Peyer's patch (tissue), 4 donors: ENCODE data around the gene NOXO1. TPM values are rescaled to one million over a fixed set of nuclear protein-coding genes. Genes with fewer than 3 reads are reported as not detected.
"Not testable (repeated sequence)": the region's sequence is repeated elsewhere in the genome, so short reads cannot be mapped to it uniquely, and the experiment has no call there.

Source experiments
- DNase-seq, 3 donors: peaks; one replicate each; pipeline ENCODE4 v3.0.0-alpha.2; 2017 to 2019
- H3K27ac ChIP-seq, 4 donors: fragments of 200-600 bp; sonication (generic); one replicate each; pipeline ENCODE4 v1.5.1; 2016 to 2019
- H3K27me3 ChIP-seq, 2 donors: fragments of 200-600 bp; sonication (generic); one replicate each; pipeline ENCODE4 v1.5.1; 2019
- H3K36me3 ChIP-seq, 3 donors: fragments of 200-600 bp; sonication (generic); one replicate each; pipeline ENCODE4 v1.5.1; 2016 to 2019
- H3K4me1 ChIP-seq, 4 donors: fragments of 200-600 bp; sonication (generic); one replicate each; pipeline ENCODE4 v1.5.1; 2016 to 2019
- H3K4me3 ChIP-seq, 4 donors: fragments of 200-600 bp; sonication (generic); 1 replicate in 3 of 4; 2 replicates in 1 of 4; pipeline ENCODE4 v1.5.1; 2016 to 2019; ENCODE audit warnings: mild to moderate bottlenecking in 1 of 4
- H3K9me3 ChIP-seq, 4 donors: fragments of 200-600 bp; sonication (generic); one replicate each; pipeline ENCODE4 v1.5.1; 2016 to 2019; ENCODE audit warnings: mild to moderate bottlenecking in 1 of 4
- CTCF ChIP-seq, 6 experiments: fragments of 450-650 bp in 4 of 6; fragments of 200-600 bp in 2 of 6; sonication (generic) in 1 of 6; IDR thresholded peaks; one replicate each; pipeline ENCODE4 v1.5.1; 2017 to 2019; ENCODE audit warnings: antibody characterized with exemption in 6 of 6, mild to moderate bottlenecking in 3 of 6, moderate library complexity in 1 of 6
- POLR2A ChIP-seq, 2 donors: fragments of 450-650 bp; IDR thresholded peaks; one replicate each; pipeline ENCODE4 v1.5.1; 2017; ENCODE audit warnings: antibody characterized with exemption in 2 of 2, mild to moderate bottlenecking in 2 of 2, moderate library complexity in 2 of 2
- total RNA-seq, 4 donors: library from RNA; depleted of rRNA; stranded (reverse); fragments of >200 nt; gene quantifications; one replicate each; pipeline ENCODE4 v1.1.0, GENCODE V29; 2016

Gene NOXO1
- total RNA-seq, 4 donors from 2014 or later: 8.6 to 23.1 (median 11.3) TPM

- Histone ChIP-seq H3K4me3 (peak overlapping the region in 3 of 4 donors; percentile 79 to 86 (median 82)), H3K27ac (peak overlapping the region in 3 of 4 donors; percentile 2 to 89 (median 3)), H3K4me1 (peaks cover 3 to 34% (median 23%) of the 10 kb centered on the region in 4 donors), H3K36me3 (peaks cover 0 to 25% (median 0%) of the 10 kb centered on the region in 3 donors), H3K27me3 (no peaks in the 10 kb centered on the region), H3K9me3 (no peaks in the 10 kb centered on the region)
- TF ChIP-seq CTCF (IDR thresholded peaks at IDR 0.05) (no peak), POLR2A (IDR thresholded peaks at IDR 0.05) (no peak)
- DNase-seq: no peak
Observed at GRCh38 chr16:1960665-1961630, 20.3 kb downstream of the NOXO1 start.

- Histone ChIP-seq H3K27ac (peak within 1 kb of the TSS; percentile 84 to 89 (median 88)), H3K27me3 (no peaks in the 10 kb centered on the region), H3K4me3 (peak within 1 kb of the TSS; percentile 79 to 86 (median 80)), H3K9me3 (no peaks in the 10 kb centered on the region), H3K36me3 (peaks cover 0 to 25% (median 0%) of the 10 kb centered on the region in 3 donors), H3K4me1 (peaks cover 0 to 27% (median 19%) of the 10 kb centered on the region in 4 donors)
- peak; percentile 64 to 82 (median 78) for TF ChIP-seq CTCF (IDR thresholded peaks at IDR 0.05)
- TF ChIP-seq POLR2A (IDR thresholded peaks at IDR 0.05): peak; percentile 93 to 98
- peak; percentile 88 to 97 (median 97) for DNase-seq
Observed at GRCh38 chr16:1959269-1960039, 21.8 kb downstream of the NOXO1 start, which contains the start of gene NDUFB10. NDUFB10 (plus strand) TSS chr16:1959538; CDS start chr16:1959625, 87 bp downstream.

- Histone ChIP-seq H3K4me1 (peaks cover 0 to 27% (median 19%) of the 10 kb centered on the region in 4 donors), H3K9me3 (no peaks in the 10 kb centered on the region), H3K27me3 (no peaks in the 10 kb centered on the region), H3K4me3 (peak overlapping the region; percentile 79 to 86 (median 80)), H3K27ac (peak overlapping the region in 3 of 4 donors; percentile 20 to 89 (median 84)), H3K36me3 (peaks cover 0 to 25% (median 0%) of the 10 kb centered on the region in 3 donors)
- no peak for DNase-seq
- TF ChIP-seq CTCF (IDR thresholded peaks at IDR 0.05) (no peak), POLR2A (IDR thresholded peaks at IDR 0.05) (no peak)
Observed at GRCh38 chr16:1958715-1959268, 22.5 kb downstream of the NOXO1 start.

- H3K27me3 ChIP-seq, H3K27ac ChIP-seq, DNase-seq, H3K4me3 ChIP-seq, H3K9me3 ChIP-seq: not testable (repeated sequence)
- peaks cover 0 to 24% (median 0%) of the 10 kb centered on the region in 3 donors for H3K36me3 ChIP-seq
- peaks cover 0 to 27% (median 18%) of the 10 kb centered on the region in 4 donors for H3K4me1 ChIP-seq
Observed at GRCh38 chr16:1958143-1958491, 23.2 kb downstream of the NOXO1 start.

- Histone ChIP-seq H3K4me1 (peaks cover 0 to 22% (median 16%) of the 10 kb centered on the region in 4 donors), H3K36me3 (peaks cover 0 to 19% (median 0%) of the 10 kb centered on the region in 3 donors)
- not testable (repeated sequence) for DNase-seq, H3K4me3 ChIP-seq, H3K27me3 ChIP-seq, H3K27ac ChIP-seq, H3K9me3 ChIP-seq
Observed at GRCh38 chr16:1957434-1958142, 23.7 kb downstream of the NOXO1 start.

- Histone ChIP-seq H3K27me3 (no peaks in the 10 kb centered on the region), H3K27ac (no peak overlapping the region), H3K4me3 (no peak overlapping the region), H3K4me1 (peaks cover 0 to under 1% (median under 1%) of the 10 kb centered on the region in 4 donors), H3K36me3 (no peaks in the 10 kb centered on the region), H3K9me3 (no peaks in the 10 kb centered on the region)
- TF ChIP-seq POLR2A (IDR thresholded peaks at IDR 0.05) (no peak), CTCF (IDR thresholded peaks at IDR 0.05) (no peak)
- DNase-seq: no peak
Observed at GRCh38 chr16:1953734-1954133, 27.5 kb downstream of the NOXO1 start.
